ENCODE measurements around the gene GUK1.
A peak's percentile ranks its signal among the peaks of the same experiment; 100 is the strongest.
"Not testable (repeated sequence)": the region's sequence is repeated elsewhere in the genome, so short reads cannot be mapped to it uniquely, and the experiment has no call there.

The GUK1 gene

DNA sequence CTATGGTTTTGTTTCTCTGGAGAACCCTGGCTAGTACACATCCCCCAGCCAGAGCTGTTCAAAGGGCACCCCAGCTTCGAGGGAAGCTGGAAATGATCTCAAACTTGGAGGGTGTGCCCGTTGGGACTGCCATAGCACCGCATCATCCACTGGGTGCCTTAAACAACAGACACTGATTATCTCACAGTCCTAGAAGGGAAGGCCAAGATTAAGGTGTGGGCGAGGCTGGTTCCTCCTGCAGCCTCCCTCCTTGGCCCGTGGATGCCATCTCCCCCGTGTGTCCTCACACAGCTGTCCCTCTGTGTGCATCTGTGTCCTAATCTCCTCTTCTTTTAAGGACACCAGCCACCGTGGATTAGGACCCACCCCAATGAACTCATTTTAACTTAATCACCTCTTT is 21.3 kb downstream of the GUK1 start:
- no peak for DNase-seq (ENCODE audit: insufficient read length, low spot score)
- FAIRE-seq, result no peak

DNA sequence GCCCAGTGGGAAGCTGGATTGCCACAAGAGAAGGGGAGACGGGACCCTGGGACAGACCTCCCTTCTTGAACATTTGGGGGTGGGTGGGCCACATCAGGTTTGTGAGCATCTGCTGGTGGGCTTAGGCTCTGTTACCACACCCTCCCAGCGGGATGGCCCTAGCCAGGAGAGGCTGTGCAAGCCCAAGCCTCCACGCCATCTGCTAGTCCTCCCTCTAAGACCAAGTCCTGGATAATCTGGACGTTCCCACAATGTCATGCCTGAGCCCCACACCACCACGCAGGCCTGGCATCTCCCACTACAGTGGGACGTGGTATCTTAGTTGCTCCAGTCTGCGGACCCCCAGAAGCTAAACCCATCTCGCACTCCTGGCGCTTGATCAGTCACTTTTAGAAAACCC is 21.8 kb downstream of the GUK1 start:
- DNase-seq (ENCODE audit: insufficient read length, low spot score) (no peak), FAIRE-seq (no peak)

DNA sequence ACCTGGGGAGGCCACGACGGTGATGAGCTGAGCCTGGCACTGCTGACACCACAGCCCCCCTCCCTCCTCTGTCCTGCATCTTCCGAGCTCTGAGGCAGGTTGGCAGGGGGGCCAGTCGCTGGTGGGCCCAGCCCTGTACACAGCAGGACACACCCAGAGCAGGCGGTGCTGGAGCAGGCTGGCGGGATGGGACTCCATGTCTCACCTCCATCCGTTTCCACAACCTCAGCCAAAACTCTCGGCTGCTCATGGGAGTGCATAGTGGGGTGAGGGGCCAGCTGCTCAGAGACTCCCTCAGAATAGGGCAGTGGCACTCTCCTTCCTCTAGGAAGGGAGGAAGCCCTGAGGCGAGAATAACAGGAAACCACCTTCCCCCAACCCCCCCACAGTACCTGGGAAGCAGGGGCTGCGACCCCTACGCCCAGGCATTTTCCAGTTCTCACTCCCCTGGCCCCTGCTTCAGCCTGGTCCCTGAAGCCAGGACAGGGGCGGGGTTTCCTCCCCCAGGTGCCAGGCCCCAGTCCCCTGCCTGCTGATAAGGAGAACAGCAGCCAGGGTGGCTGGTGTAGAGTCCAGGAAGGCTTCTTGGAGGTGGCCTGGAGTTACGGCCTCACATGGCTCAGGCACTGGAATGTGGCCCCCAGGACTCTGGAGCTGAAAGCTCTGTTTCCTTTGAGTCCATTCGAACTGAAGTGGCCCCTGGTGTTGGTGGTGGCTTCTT is 22.4 kb downstream of the GUK1 start:
- DNase-seq (ENCODE audit: insufficient read length, low spot score) (no peak), FAIRE-seq (no peak)

DNA sequence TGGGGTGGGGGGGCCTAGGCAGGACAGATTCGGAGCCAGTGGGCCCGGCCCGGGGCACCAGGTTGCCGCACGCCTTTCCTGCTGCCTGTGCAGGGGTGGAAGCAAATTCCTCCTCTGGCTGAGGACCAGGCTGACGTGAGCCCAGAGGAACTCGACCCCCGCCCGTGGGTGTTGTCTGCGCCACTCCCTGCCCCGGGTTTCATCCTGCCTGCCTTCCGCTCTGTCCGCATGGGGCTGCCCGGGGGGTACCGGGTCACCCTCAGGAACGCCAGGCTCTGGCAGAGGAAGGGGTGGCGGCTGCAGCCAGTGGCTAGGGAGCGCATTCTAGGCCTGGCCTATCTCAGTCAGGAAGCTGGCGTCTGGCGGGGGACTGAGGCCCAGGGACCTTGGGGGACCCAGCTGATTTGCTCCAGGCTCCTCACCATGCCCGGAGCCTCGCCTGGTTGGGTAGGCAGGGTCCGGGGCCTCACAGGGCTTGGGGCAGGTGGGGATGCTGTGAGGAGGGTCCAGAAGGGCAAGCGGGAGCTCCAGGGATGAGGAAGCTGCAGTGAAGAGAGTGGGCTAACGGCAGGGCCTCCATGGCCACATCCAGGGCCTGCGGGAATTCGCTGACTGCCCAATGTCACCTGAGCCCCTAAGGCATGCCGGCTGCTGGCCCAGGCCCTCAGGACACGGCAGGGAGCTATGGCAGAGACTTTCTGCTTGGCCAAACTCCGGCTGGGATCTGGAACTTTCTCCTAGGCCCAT is 23.1 kb downstream of the GUK1 start:
- FAIRE-seq (no peak), DNase-seq (ENCODE audit: insufficient read length, low spot score) (no peak)

DNA sequence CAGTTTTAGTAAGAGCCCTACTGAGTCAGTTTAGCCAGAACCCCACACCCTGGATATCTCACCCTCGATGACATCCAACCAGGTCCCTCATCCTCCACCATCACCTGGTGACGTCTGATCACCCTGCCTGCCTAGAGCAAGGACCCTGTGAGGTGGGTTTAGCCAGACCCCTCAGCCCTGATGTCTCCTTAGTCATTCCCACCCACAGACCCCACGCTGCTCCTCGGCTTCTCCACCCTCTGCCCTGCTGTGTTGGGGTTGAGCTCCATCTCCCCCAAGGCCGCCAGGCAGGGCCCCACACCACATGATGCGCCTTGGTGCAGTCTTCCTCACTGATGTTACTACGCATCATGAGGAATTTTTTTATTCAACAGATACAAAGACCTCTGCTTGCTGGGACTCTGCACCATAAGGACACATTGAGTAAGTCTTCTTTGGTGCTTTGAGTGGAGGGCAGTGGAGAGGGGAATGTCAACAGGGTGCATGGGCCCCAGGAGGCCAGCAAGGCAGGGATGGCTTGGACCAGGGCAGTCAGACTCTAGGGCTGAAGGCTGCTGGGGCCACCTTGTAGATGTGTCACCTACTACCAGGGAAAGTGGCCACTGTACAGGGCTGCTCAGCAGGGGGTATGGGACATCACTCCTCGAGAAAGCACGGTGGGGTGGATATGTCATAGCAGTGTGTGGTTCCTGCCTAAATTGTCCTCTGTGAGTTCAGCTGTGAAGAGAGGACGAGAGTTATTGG is 23.9 kb downstream of the GUK1 start:
- FAIRE-seq (no peak), DNase-seq (ENCODE audit: insufficient read length, low spot score) (no peak)

DNA sequence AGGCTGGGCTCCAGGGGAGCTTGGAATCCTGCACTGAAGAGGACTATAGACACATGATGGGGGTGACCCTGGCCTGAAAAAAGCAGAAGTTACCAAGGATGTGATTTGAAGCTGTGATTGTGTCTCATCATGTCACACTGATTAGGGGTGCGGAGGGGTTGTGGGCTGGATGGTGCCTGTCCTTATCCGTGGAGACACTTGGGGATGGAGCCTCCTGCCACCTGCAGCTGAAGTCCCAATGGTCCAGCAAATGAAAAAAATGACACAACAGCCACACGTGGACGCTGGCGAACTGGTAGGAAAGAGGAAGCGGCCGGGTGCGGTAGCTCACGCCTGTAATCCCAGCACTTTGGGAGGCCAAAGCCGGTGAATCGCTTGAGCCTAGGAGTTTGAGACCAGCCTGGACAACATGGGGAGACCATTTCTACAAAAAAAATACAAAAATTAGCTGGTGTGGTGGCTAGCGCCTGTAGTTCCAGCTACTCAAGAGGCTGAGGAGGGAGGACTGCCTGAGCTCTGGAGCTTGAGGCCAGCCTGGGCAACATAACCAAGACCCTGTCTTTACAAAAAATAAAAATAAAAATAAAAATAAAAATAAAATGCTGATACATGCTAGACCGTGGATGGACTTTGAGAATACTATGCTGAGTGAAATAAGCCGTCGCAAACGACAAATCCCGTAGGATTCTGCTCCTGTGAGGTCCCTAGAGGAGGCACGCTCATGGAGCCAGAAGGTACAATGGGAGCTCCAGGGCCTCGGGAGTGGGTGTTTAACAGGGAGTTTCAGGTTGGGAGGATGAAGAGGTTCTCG is 24.7 kb downstream of the GUK1 start:
- no peak for DNase-seq (ENCODE audit: insufficient read length, low spot score)
- no peak for FAIRE-seq

DNA sequence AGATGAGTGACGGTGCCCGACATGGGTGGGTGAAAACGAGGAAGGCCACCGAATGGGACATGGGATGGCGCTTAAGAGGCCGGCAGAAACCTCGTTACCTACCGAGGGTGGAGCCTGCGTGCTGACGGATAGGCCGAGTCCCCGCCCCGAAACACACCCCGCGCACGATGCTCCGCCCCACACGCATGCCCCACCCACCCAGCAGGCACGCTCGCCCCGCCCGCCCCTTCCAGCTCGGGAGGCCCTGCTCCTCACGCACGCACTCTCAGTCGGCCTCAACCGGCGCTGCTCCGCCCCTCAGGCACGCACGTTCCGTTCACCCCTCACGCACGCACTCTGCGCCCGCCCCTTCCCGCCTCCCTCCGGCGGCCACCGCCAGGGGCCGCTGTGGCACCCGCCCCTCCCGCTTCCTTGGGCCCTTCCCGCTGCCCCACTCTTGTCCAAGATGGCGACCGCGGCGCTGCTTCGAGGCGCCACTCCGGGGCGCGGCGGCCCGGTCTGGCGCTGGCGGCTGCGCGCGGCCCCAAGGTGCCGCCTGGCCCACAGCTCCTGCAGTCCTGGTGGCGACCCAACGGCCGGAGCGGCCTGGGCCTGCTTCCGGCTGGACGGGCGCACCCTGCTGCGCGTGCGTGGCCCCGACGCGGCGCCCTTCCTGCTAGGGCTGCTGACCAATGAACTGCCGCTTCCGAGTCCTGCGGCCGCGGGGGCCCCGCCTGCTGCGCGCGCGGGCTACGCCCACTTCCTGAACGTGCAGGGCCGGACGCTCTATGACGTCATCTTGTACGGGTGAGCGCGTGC is 25.5 kb downstream of the GUK1 start, which contains the start of gene IBA57:
TSS of gene IBA57 (plus strand) at position 433 of the 798 bp plus-strand sequence. CDS start at position 446, 13 bp downstream.
- FAIRE-seq, result peak; percentile 93

DNA sequence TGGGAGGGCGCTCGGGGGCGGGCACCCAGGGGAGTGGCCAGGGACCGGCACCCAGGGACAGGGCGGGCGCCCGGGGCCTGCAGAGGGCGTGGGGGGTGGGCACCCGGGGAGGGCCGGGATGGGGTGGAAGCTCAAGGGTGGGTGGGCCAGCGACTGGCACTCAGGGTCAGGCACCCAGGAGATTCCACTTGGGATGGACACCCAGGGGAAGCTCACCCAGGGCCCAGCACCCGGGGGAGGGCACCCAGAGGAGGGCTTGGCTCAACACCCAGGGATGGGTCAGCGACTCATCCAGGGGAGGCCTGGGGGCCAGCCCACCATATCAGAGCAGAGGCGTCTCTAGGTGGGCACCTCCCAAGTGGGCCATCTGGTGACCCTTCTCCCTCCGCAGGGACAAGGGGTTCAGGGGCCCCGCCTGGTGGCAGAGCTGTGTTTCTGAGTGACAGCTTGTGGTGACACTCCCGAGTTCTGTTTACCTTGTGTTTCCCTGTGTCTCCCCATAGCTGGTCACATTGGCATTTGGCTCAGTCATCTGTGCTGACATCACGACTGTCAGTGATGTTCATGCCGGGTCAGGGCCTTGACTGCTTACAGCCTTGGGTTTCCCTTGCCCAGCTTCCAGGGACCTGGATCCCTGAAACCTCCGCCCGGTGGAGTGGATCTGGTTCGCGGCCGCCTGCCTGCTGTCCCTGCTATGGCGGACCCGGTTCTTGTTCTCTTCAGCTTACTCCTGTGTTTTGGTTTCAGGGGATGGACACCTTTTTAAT is 26.3 kb downstream of the GUK1 start:
- DNase-seq (ENCODE audit: insufficient read length, low spot score), result peak; percentile 40
- FAIRE-seq, result peak; percentile 75

More for the DNA sequence above, 25.5 kb downstream of the GUK1 start, which contains the start of gene IBA57:
- peak; percentile 97 for DNase-seq (ENCODE audit: insufficient read length, low spot score)

DNA sequence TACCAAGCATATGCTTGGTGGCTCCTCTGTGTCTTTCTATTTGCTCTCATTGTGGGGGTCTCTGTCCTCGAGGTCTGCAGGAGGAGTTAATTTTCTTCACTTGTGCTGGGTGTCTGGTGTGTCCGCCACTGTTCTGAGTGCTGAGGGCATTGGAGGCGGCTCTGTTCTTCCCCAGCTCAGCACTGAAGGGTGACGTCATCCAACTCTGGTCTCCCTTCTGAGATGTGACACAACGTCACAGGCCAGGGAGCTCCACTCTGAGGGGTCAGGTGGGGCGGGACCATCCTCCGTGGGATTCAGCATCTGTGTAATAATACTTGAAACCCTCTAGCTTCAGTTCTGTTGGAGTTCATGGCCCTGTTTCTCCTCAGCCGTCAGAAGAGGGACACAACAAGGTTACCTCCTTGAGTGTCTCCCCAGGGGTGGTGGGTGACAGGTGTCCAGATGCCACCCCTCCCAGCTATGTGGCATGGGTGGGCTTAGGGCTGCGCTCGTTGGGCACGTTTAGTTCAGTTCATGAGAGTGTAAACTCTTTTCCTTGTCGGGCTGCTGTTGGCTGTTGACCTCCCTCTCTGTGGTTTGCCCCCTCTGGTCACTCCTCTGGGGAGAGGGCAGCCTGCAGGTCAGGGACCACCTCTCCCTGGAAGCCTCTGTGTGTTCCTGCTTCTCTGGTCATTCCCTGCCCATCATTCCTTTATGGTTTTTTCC is 28.6 kb downstream of the GUK1 start:
- DNase-seq (ENCODE audit: insufficient read length, low spot score), result no peak
- FAIRE-seq, result no peak

DNA sequence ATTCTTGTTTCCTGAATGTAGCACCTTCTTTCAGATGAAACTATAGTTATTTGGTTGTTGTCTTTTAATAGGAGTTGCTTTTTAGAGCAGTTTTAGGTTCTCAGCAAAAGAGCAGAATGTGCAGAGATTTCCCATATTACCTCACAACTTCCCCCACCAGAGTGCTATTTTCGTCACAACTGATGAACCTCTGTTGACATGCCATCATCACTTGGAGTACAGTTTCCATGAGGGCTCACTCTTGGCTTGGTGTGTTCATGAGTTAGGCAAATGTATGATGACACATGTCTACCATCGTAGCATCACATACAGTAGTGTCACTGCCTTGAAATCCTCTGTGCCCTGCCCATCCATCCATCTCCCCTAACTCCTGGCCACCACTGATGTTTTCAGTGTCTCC is 29.3 kb downstream of the GUK1 start:
- DNase-seq (ENCODE audit: insufficient read length, low spot score) (no peak), FAIRE-seq (no peak)

DNA sequence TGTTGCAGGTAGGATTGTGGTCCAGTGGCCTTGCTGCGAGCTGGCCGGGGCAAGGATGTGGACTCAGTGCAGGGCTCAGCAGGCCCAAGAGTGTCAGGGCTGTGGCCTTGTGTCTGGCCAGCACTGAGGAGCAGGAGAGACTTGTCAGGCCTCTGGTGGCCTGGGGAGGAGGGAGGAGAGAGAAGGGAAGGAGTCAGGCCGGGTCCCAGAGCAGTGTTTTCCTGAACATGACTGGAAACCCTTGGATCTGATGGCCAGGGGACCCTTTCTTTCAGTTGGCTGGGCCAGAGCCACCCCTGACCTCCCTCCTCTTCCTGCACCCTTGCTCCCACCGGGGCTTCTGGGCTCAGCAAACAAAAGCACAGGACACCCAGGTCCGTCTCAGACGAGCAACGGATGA is 30.6 kb downstream of the GUK1 start:
- FAIRE-seq (no peak), DNase-seq (ENCODE audit: insufficient read length, low spot score) (no peak)

DNA sequence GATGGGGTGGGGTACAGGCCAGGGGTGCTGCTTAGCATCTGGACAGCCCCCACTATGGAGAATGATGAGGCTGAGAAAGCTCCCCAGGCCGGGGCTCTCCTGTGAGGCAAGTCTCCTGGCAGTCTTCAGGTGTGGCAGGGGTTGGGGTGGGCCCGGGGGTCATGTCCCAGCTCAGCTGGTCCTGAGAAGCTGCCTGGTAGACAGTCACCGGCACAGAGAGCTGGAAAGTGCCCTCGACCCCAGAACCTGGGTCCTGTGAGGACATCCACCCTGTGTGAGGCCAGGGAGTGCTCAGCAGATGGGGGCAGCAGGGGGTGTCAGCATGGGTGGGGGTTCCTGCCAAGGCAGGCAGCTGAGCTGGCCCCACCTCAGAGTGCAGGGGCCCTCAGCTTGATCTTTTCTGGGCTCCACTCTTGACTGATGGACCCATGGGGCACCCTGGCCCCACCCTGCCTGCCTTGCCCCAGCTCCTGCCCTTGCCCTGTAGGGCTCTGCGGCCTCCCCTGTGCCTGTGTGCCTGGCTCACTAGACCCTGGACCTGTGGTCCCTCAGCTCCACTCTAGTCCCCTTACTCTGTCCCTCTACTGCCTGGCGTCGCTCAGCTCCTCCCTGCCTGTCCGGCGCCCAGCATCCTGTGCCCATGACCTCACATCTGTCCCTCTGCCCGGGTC is 31.3 kb downstream of the GUK1 start:
- FAIRE-seq, result no peak
- DNase-seq (ENCODE audit: insufficient read length, low spot score), result no peak

DNA sequence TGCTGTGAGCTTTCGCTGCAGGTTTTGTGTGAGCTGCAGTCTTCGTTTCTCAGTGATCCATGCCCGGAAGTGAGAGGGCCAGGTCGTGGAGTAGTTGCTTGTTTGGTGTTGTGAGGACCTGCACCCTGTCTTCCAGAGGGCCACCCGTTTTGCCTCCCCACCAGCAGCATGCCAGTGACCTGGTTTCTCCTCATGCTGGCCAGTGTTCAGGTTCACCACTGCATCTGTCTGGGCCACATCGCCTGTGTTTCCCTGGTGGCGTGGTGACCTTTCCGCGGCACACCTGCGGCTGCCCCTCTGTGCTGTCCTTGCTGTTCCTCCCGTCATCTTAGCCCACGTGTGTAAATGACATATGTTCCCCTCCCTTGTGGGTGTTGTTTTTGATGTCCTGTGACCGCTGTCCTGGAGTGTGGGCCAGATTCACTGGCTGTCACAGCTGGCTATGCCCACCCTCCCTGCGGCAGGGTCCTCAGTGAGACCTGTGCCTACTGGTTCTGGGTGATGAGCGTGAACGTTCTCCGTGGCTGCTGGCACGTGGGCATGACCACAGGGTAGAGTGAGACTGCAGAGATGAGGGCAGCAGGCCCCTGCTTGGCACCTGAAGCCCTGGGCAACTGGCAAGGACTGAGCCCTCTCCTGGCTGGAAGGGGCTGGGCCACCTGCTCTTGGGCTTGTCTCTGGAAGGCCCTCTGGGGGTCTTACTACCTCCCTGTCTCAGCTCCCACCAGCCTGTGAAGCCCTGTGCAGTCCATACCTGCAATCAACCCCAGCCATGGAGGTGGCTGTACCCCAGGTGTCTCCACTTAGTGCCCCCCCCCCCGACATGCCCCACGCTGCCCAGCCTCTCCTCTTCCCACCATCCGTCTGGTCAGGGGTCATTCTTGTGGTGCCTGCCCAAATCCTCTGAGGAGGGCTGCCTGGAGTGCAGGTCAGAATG is 32.8 kb downstream of the GUK1 start:
- FAIRE-seq, result no peak
- DNase-seq (ENCODE audit: insufficient read length, low spot score), result no peak

DNA sequence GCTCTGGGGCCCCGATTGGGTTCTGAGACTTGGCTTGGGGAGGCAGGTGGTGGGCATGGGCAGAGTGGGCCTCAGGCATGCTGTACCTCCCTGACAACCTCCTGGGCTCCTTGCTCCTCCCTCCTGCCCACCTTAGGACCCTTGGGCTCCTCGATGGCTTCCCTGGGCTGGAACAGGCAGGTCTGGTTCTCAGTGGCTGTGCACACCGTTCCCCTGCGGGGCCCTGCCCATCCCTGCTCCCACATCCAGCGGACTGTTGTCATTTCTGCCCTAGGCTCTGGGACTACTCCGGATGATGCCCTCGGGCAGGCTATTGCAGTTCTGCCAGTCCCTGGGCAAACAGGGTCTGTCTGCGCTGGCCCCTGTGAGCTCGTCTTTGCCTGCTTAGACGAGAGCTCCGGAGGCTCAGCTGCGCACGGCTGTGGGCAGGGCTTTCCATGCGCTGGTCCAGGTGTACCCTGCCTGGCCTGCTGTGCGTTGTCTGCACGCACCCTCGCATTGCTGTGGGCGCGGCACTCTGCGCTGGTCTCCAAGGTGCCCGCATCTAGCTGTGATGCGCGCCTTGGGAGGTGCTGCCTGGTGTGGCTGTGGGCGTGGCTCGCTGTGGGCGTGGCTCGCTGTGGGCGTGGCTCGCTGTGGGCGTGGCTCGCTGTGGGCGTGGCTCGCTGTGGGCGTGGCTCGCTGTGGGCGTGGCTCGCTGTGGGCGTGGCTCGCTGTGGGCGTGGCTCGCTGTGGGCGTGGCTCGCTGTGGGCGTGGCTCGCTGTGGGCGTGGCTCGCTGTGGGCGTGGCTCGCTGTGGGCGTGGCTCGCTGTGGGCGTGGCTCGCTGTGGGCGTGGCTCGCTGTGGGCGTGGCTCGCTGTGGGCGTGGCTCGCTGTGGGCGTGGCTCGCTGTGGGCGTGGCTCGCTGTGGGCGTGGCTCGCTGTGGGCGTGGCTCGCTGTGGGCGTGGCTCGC is 33.7 kb downstream of the GUK1 start:
- not testable (repeated sequence) for DNase-seq (ENCODE audit: insufficient read length, low spot score); FAIRE-seq

DNA sequence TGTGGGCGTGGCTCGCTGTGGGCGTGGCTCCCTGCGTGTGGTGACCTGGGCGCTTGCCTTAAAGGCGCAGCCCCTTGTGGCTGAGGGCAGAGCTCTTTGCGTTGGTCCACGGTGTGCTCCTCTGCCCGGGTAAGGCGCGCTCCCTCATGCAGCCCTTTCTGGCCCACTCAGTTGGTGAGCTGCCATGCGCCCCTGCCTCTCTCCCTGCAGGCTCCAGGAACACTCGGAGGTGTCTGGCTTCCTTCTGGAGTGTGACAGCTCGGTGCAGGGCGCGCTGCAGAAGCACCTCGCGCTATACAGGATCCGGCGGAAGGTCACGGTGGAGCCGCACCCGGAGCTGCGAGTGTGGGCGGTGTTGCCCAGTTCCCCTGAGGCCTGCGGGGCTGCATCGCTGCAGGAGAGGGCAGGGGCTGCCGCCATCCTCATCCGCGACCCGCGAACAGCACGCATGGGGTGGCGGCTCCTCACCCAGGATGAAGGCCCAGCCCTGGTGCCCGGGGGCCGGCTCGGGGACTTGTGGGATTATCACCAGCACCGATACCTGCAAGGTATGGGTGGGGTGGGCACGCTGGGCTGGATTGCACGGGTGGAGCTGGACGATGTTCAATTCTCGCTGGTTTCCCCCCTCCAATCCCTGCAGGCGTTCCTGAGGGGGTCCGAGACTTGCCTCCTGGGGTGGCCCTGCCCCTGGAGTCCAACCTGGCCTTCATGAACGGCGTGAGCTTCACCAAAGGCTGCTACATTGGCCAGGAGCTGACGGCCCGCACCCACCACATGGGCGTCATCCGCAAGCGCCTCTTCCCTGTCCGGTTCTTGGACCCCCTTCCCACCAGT is 34.6 kb downstream of the GUK1 start:
- FAIRE-seq (no peak), DNase-seq (ENCODE audit: insufficient read length, low spot score) (peak; percentile 67)
